Tibial nerve (tissue), 4 donors: ENCODE data around the gene MIOS.

Experiments
- CTCF ChIP-seq, 5 experiments: fragments of 200-600 bp in 3 of 5; fragments of 450-650 bp in 2 of 5; sonication (generic) in 3 of 5; IDR thresholded peaks; one replicate each; pipeline ENCODE4 v1.5.1; 2016 to 2019; ENCODE audit warnings: antibody characterized with exemption in 5 of 5, mild to moderate bottlenecking in 3 of 5, moderate library complexity in 2 of 5
- EP300 ChIP-seq, 2 donors: sonication (generic); formaldehyde crosslinking; IDR thresholded peaks; one replicate each; pipeline ENCODE4 v1.6.1; 2017; ENCODE audit warnings: antibody characterized with exemption in 2 of 2, mild to moderate bottlenecking in 1 of 2
- POLR2A ChIP-seq, 2 donors: fragments of 450-650 bp; IDR thresholded peaks; one replicate each; pipeline ENCODE4 v1.6.1; 2017; ENCODE audit warnings: antibody characterized with exemption in 2 of 2, mild to moderate bottlenecking in 2 of 2, moderate library complexity in 2 of 2

- TF ChIP-seq CTCF (IDR thresholded peaks at IDR 0.05) (no peak), EP300 (IDR thresholded peaks at IDR 0.05) (no peak), POLR2A (IDR thresholded peaks at IDR 0.05) (no peak)
These were observed 75.4 kb downstream of the MIOS start for GRCh38 chr7:7642081-7642480.
